Measurements from ENCODE around the gene KCNMB2. TPM values are rescaled to one million over a fixed set of nuclear protein-coding genes. Genes with fewer than 3 reads are reported as not detected.
A peak's percentile ranks its signal among the peaks of the same experiment; 100 is the strongest.
"Not testable (repeated sequence)": the region's sequence is repeated elsewhere in the genome, so short reads cannot be mapped to it uniquely, and the experiment has no call there.

Gene KCNMB2
- polyA plus RNA-seq, 1 donor, result 25.2 TPM

DNA sequence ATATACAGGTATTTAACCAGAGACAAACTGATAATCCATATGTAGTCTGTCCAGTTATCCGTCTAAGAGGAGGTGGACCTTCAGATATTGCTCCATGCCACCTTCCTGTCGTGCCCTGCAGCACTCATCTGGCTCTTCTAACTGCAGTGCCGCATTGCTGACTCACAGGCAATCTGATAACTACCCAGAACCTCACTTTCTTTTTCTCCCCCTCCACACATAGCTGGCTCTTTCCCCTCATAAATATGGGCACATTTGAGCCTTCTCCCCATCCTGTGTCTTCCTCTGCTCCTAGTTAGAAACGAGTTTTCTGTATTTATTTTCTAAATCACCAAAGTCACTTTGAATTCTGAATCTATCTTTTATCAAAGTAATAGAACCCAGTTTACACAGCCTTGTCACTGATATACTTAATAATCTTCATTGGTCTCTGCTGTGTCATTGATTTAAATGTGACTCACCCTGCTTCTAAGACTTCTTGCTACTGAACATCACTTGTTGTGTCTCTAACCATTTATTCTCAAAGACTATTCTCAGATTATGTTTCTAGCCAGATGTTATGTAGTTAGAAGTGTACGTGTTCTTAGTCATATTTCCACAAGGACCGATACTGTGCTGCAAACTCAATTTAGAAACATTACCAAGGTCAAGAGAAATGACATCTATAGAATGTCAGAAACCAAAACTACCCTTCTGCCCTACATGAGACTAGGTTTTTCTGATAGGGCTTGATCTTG lies 17.4 kb upstream of the KCNMB2 start:
- no peak for DNase-seq

DNA sequence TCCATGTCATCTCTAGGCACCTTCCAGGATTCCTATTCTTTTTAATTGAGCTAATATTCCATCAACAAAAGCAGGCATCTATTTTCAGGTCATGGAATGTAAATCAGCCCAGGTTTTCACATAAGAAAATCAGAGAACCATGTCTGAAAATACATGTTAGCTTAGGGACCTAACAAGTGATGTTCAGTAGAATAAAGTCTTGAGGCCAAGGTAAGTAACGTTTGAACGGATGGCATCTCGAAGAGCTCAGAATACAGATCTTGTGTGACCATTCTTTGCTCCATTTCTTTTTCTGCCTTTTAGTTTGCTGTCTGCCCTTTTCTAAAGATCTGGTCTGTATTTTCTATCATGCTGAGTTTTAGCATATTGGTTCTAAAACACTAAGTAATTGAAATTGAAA lies 16.5 kb upstream of the KCNMB2 start:
- DNase-seq, result no peak

DNA sequence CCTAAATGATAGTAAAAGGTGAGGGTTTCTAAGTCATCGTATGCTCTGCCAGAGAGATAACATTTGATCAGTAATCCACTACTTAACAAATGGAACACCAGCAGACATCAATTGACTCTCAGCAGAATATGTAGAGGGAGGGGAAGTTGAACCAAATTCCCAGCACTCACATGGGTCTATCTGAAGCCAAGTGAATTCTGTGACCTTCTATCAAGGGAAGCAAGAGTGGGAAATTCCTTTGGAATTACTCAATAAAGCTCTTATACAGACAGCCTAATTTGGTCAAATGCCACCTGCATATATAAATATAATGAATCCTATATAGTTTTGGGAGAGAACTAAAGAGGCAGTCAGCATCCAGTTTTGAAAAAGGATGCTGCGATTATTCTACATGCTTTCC lies 15.8 kb upstream of the KCNMB2 start:
- DNase-seq, result no peak

DNA sequence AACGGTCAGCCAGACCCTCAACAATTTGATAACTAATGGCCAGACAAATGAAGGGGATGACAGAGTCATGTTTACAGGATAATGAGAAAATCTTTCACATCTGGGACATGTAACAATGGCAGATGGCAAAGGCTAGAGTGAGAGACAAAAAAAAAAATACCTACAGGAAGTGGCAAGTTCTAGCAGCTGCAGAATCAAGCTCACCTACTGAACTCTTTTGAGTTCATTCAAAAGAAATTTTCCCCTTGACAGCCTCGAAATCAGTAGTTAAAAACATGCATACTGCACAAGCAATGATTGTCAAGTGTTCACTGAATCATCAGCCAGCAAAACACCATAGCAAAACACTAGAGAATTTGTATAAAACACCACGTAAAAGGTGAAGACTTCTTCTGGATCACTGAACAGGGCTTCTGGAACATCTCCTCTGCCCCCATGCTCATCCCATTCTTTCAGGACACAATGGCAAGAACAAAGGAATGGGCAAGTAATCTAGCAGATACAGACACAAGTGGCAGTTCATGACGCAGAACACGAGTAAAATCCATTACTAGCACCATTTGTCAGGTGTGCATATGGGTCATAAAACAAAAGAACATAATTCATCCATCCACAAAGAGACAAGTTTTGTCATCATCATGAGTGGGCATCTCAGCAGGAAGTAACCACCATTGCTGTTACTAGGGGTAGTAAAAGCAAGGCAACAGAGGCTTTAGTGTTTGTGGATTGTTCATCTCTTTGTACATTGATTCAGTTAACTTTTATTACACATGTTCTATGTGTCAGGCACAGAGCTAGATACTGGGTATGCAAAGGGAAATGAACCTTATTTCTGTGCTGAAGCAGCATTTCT lies 13.8 kb upstream of the KCNMB2 start:
- no peak for DNase-seq

DNA sequence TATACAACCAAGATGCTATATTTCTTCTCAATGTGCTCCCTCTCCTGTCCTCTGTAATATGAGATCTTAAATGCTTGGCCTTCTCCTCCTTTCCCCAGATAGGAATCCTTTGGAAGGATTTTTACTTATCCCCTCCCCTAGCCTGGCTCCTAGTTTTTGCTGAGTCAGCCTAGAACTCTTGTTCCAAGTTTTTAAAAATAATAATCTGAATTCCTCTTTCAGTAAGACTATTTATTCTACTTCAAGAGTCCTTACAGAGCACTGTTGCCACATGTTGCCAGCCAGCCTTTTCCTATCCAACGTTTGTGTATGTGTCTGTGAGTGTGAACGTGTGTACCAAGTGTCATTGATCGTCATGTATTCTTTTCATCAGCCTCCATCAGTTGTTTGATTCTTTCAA lies 11.0 kb upstream of the KCNMB2 start:
- DNase-seq, result no peak

- DNase-seq, result no peak
These were observed 9.9 kb upstream of the KCNMB2 start for GRCh38 chr3:178526291-178526690.

DNA sequence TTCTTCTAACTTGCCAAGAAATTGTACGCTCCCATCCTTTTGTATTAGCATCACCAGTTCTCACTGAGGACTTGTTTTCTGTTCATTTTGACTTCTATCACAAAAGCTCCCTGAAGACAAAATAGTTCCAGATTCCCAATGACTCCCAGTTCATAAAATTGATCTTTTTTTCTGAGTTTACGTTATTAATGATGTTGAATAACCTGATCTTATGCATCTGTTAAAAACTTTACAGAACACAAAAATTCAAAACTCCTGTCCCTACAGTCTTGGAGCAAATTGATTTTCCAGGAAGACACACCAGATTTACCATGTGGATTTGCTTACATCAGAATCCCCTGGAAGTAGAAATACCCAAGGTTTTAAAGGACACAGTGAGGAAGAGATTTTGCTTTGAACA lies 8.3 kb upstream of the KCNMB2 start:
- no peak for DNase-seq

DNA sequence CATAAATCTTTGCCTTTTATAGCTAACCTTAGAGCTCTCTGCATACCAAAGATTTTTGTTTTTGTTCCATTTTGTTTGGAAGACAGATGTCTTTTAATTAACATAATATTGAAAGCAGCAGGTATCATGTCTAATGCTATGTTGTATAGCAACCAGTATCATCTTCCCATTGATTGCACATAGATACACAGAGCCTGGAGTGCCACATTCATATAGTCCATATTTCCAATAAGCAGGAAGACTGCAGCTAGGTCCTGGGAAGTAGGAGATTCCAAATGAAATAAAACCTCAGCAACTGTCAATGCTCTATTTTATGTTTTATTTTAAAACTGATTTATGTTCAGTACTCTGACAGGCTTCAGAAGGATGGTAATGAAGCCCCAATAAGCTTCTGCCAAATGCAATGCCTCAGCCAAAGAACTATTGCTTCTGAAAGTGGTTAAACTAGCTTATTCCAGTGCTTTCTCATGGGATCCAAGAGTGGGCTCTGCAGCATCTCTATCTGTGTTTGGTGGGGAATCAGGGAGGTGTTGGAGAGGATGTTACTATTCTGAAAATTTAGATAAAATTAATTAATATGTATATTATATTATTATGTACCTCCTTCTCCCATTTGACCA lies 6.5 kb upstream of the KCNMB2 start:
- DNase-seq, result no peak

- DNase-seq, result no peak
These were observed 3.8 kb upstream of the KCNMB2 start for GRCh38 chr3:178532476-178532875.

DNA sequence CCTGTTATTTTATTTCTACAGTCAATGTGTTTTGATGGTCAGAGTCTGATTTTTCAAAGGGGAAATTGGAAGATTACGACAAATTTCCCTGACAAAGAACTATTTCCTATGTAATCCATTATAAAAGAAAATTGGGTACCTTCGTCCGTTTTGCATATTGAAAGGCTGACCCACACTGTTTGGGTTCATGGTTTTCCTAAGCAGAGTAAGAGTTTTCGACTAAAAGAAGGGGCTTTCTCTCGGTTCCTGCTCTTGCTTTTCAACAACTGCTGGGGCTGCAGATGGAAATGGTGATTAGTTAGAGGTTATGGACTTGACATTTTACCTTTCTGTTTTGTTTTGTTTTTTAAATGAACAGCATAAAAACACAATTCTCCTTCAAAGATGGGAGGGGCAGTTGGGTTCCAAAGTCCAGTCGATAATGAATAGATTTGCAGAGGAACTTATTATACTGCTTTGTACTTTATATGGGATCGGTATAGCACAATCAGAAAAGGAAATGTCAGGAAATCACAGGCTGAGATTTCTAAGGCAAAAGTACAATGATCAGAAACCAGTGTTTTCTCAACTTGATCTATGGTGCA lies 978 bp downstream of the KCNMB2 start:
- DNase-seq, result no peak

- no peak for DNase-seq
These were observed 1.8 kb downstream of the KCNMB2 start for GRCh38 chr3:178538056-178538455.

GRCh38 chr3:178540184-178540583 lies 3.9 kb downstream of the KCNMB2 start:
- DNase-seq, result no peak

- DNase-seq, result no peak
These were observed 9.1 kb downstream of the KCNMB2 start for GRCh38 chr3:178545337-178545736.

GRCh38 chr3:178546079-178546478 lies 9.8 kb downstream of the KCNMB2 start:
- DNase-seq, result no peak

DNA sequence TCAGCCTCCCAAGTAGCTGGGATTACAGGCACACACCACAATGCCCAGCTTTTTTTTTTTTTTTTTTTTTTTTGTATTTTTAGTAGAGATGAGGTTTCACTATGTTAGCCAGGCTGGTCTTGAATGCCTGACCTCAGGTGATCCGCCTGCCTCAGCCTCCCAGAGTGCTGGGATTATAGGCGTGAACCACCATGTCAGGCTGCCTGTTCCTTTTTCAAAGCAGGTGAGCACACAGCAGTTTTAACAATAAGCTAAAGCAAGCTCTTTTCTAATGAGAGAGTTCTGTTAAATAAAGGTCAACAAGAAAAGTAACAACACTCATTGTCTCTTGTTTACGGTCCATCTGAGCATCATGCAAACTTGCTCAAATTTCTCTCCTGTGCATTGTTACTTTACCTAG lies 13.2 kb downstream of the KCNMB2 start:
- DNase-seq, result not testable (repeated sequence)

GRCh38 chr3:178551916-178552321 lies 15.7 kb downstream of the KCNMB2 start:
- no peak for DNase-seq

- peak; percentile 53 for DNase-seq
These were observed 22.4 kb downstream of the KCNMB2 start for GRCh38 chr3:178558637-178559036.

GRCh38 chr3:178560759-178561158 lies 24.5 kb downstream of the KCNMB2 start:
- no peak for DNase-seq

DNA sequence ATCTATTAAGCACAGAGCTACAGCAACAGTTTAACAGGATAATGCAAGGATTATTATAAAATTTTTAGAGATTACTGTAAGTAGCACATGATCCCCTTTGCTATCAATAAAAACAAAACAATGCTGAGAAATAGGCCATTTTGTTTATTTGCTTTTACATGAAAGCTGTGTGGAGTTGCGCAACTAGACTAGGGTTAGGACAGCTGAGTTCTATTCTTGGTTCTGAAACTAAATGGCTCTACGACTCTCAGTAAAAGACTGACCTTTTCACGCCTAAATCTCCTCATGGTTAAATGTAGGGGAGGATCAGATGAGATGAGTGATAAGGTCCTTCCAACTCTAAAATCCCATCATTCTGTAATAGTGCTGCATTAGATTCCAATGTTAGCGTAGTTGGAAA lies 25.0 kb downstream of the KCNMB2 start:
- DNase-seq, result no peak

DNA sequence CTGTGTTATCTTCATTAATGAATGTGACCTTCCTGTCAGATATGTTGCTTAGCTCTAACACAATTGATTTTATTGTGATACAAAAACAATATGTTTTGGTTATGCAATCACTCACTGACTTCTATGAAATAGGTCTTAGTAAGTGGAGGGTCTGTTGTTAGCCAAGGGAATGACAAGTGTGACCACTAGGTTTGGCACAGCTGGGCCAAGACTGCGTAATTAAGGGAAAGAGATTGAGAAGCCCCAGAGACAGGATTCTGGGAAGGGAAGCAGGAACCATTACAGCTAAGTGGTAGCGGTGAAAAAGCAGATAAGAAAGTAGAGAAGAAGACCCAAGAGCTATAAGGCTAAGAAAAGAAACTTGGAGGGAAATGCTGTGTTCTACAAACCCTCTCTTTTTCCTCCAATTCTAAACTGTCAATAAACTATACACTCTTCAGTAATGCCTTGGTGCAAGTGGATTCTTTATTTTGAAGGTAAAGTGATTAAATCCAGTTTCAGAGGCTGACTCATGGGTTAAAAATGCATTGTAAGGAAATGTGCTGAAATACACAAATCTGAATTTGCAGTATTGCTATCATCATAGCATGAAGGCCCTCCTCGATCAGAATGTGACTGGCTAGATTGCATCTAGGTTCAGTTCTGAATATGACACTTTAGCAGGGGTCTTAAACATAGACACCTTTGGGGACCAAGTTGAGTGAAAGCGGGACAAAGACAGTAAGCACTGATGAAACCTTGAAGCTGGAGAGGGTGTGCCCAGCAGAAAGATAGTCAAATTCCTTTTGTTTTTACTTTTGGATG lies 26.1 kb downstream of the KCNMB2 start:
- DNase-seq, result no peak

DNA sequence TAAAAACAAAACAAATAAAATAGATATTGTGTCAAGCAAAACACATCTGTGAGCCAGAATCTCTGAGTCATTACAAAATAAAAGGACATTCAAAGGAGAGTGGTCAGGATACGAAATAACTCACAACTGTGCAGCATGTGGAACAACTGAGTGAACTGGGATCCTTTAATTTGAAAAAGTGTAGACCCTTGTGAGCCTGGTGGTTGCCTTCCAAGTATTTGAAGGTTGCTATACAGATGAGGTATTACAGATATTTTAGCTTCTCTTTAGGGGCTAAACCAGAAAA lies 26.7 kb downstream of the KCNMB2 start:
- DNase-seq, result no peak

- no peak for DNase-seq
These were observed 31.4 kb downstream of the KCNMB2 start for GRCh38 chr3:178567611-178568010.

All from left kidney (tissue), 2 donors.